Large intestine (tissue), 3 donors: ENCODE data around the gene ROR2. TPM values are rescaled to one million over a fixed set of nuclear protein-coding genes. Genes with fewer than 3 reads are reported as not detected.
"Not testable (repeated sequence)": the region's sequence is repeated elsewhere in the genome, so short reads cannot be mapped to it uniquely, and the experiment has no call there.

Experiments used
- DNase-seq, 2 donors: peaks; one replicate each; pipeline versions ENCODE4 v3.0.0 to v3.0.0-alpha.2; 2013
- H3K27ac ChIP-seq: one replicate; pipeline ENCODE4 v1.5.1; 2013; ENCODE audit warnings: low read length
- H3K27me3 ChIP-seq: 2 replicates; pipeline ENCODE4 v1.6.1; 2013; ENCODE audit warnings: low read length; ENCODE audit not compliant: control insufficient read depth, insufficient read depth
- H3K36me3 ChIP-seq: 2 replicates; pipeline ENCODE4 v1.6.1; 2013; ENCODE audit warnings: low read length; ENCODE audit not compliant: control insufficient read depth, insufficient read depth
- H3K4me1 ChIP-seq: one replicate; pipeline ENCODE4 v1.6.1; 2013; ENCODE audit warnings: low read length; ENCODE audit not compliant: control insufficient read depth, insufficient read depth
- H3K4me3 ChIP-seq: one replicate; pipeline ENCODE4 v1.5.1; 2013; ENCODE audit warnings: low read length
- H3K9me3 ChIP-seq: one replicate; pipeline ENCODE4 v1.6.1; 2013; ENCODE audit warnings: mild to moderate bottlenecking, low read depth, low read length, moderate library complexity; ENCODE audit not compliant: control insufficient read depth
- WGBS: methylation state at CpG from one replicate; pipeline ENCODE4 v1.1.5; 2013; ENCODE audit warnings: low lambda C conversion rate; ENCODE audit not compliant: insufficient coverage; 5-methylcytosine and 5-hydroxymethylcytosine counted together
- polyA plus RNA-seq: library from polyadenylated mRNA; unstranded; fragments of 120-200 nt; gene quantifications from one replicate; pipeline ENCODE4 v1.2.1, GENCODE V29; 2013

Gene ROR2
- polyA plus RNA-seq, 1 donor: 17.5 TPM

GRCh38 chr9:91799113-91799744 lies 150.8 kb downstream of the ROR2 start:
- H3K9me3 ChIP-seq: no peaks in the 10 kb centered on the region
- H3K4me3 ChIP-seq: no peak overlapping the region
- no peaks in the 10 kb centered on the region for H3K27me3 ChIP-seq
- peaks cover 10% of the 10 kb centered on the region for H3K4me1 ChIP-seq
- H3K36me3 ChIP-seq: no peaks in the 10 kb centered on the region
- DNase-seq: no peak
- no CpG with 5 or more reads among the region's 10 CpGs for WGBS
- no peak overlapping the region for H3K27ac ChIP-seq

- H3K4me1 ChIP-seq: peaks cover 10% of the 10 kb centered on the region
- H3K36me3 ChIP-seq, H3K27ac ChIP-seq, DNase-seq, H3K4me3 ChIP-seq, H3K27me3 ChIP-seq, H3K9me3 ChIP-seq: not testable (repeated sequence)
- WGBS: 100% methylated on average over 1 of the region's 14 CpGs
Observed at GRCh38 chr9:91798273-91799112, 151.5 kb downstream of the ROR2 start.

- not testable (repeated sequence) for H3K27me3 ChIP-seq
- peaks cover 10% of the 10 kb centered on the region for H3K4me1 ChIP-seq
- no CpG with 5 or more reads among the region's 2 CpGs for WGBS
Observed at GRCh38 chr9:91797517-91797916, 152.5 kb downstream of the ROR2 start.

GRCh38 chr9:91796516-91796915 lies 153.5 kb downstream of the ROR2 start:
- no CpG with 5 or more reads among the region's 4 CpGs for WGBS
- peaks cover 10% of the 10 kb centered on the region for H3K4me1 ChIP-seq
- H3K27me3 ChIP-seq, H3K9me3 ChIP-seq, H3K36me3 ChIP-seq, H3K4me3 ChIP-seq, H3K27ac ChIP-seq: not testable (repeated sequence)
- peak in 1 of 2 donors; percentile 24 for DNase-seq

More at GRCh38 chr9:91797517-91797916, 152.5 kb downstream of the ROR2 start:
- H3K9me3 ChIP-seq, DNase-seq, H3K27ac ChIP-seq, H3K4me3 ChIP-seq, H3K36me3 ChIP-seq: not testable (repeated sequence)

- Histone ChIP-seq H3K27ac (no peak overlapping the region), H3K4me1 (peaks cover 10% of the 10 kb centered on the region), H3K27me3 (no peaks in the 10 kb centered on the region), H3K36me3 (no peaks in the 10 kb centered on the region), H3K4me3 (no peak overlapping the region), H3K9me3 (no peaks in the 10 kb centered on the region)
- DNase-seq: peak in 1 of 2 donors; percentile 52
- 0% methylated on average over 1 of the region's 6 CpGs for WGBS
Observed at GRCh38 chr9:91795598-91796241, 154.3 kb downstream of the ROR2 start.

GRCh38 chr9:91793371-91793770 lies 156.7 kb downstream of the ROR2 start:
- H3K4me1 ChIP-seq, H3K27ac ChIP-seq, H3K9me3 ChIP-seq, H3K4me3 ChIP-seq, H3K27me3 ChIP-seq, DNase-seq, H3K36me3 ChIP-seq: not testable (repeated sequence)
- no CpG with 5 or more reads among the region's 5 CpGs for WGBS

GRCh38 chr9:91790917-91791316 lies 159.1 kb downstream of the ROR2 start:
- Histone ChIP-seq H3K36me3 (no peaks in the 10 kb centered on the region), H3K4me1 (no peaks in the 10 kb centered on the region), H3K27ac (no peak overlapping the region), H3K9me3 (no peaks in the 10 kb centered on the region), H3K4me3 (no peak overlapping the region), H3K27me3 (no peaks in the 10 kb centered on the region)
- 100% methylated on average over 2 of the region's 4 CpGs for WGBS
- no peak for DNase-seq

- Histone ChIP-seq H3K36me3 (no peaks in the 10 kb centered on the region), H3K27me3 (no peaks in the 10 kb centered on the region), H3K4me1 (no peaks in the 10 kb centered on the region), H3K4me3 (no peak overlapping the region), H3K27ac (no peak overlapping the region), H3K9me3 (no peaks in the 10 kb centered on the region)
- no peak for DNase-seq
- no CpG with 5 or more reads among the region's 3 CpGs for WGBS
Observed at GRCh38 chr9:91789941-91790340, 160.1 kb downstream of the ROR2 start.

GRCh38 chr9:91787931-91788330 lies 162.1 kb downstream of the ROR2 start:
- DNase-seq: no peak
- H3K27me3 ChIP-seq: no peaks in the 10 kb centered on the region
- H3K4me3 ChIP-seq: no peak overlapping the region
- H3K4me1 ChIP-seq: no peaks in the 10 kb centered on the region
- H3K36me3 ChIP-seq: no peaks in the 10 kb centered on the region
- no peak overlapping the region for H3K27ac ChIP-seq
- H3K9me3 ChIP-seq: no peaks in the 10 kb centered on the region

- H3K4me1 ChIP-seq: no peaks in the 10 kb centered on the region
- H3K27me3 ChIP-seq: no peaks in the 10 kb centered on the region
- DNase-seq: no peak
- no peaks in the 10 kb centered on the region for H3K9me3 ChIP-seq
- WGBS: no CpG with 5 or more reads among the region's 6 CpGs
- no peak overlapping the region for H3K27ac ChIP-seq
- H3K4me3 ChIP-seq: no peak overlapping the region
- H3K36me3 ChIP-seq: no peaks in the 10 kb centered on the region
Observed at GRCh38 chr9:91786132-91786896, 163.7 kb downstream of the ROR2 start.
